Fibroblast of skin of right biceps (primary cell): ENCODE measurements around the gene ANKRD33.

ENCODE experiments used
- DNase-seq: peaks from one replicate; pipeline ENCODE4 v3.0.0-alpha.2; 2013

ANKRD33 gene

GRCh38 chr12:51862947-51863346 is 25.0 kb upstream of the ANKRD33 start:
- no peak for DNase-seq

DNA sequence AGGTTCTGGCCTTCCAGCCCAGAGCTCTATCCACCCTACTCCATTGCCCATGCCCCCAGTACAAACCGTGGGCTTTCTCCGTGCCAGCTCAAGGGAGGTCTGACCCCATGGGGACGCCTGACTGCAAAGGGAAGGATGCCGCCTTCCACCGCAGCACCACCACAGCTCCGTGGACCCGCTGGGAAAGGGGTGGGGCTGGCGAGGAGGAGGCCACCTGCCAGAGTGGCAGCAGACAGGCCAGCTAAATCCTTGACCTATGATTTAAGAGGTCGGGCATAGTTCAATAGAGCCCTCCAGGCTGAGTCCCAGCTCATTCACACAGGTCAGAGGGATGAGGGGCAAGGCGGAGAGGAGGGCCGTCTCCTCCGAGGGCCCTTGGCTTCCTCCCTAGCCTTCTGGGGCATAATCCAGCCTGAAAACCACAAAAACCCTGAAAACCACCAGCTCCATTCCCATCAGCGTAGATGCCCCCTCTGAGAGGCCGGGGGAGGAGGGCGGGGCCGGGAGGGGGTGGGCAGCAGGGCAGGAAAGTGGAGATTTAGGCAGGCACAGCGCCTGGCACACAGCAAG is 24.5 kb upstream of the ANKRD33 start:
- peak; percentile 8 for DNase-seq

DNA sequence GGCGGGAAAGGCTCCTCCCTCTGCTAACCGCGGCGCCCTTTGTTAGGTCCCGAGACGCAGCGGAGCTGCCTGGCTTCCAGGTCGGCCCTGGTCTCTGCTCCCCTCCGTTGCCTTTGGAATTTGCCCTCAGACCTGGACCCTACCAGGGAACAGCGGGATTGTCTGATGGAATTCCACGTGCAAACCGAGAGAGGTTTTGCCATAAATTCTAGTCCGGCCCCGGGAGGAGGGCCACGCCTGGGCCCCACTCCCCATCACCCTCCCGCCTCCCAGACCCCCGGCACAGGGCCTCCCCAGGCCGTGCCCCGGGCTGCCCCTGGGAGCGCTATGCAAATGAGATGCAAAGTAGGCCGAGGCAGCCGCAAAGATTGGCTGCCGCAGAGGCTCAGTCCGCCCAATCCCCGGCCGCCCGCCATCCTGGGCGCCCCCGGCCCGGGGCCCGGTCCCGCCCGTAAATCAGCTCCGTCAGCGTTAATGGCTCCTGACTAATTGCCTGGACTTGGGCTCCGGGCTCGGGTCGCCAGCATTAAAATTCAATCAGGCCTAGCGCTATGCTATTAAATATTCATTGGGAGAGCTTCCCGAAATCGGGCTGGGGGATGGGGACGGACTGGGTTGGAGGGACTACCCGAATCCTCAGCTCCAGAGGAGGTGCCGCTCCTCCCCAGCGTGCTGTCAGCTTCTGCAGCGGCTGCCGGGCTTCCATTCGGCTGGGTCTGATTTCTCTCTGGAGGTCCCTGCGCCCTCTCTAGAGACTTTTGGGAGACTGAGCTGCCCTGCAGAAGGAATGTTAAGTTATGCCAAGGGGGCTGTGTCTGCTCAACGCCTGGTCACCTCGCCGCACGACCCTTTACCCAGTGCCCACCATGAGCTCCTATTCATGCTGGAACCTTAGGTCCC is 23.7 kb upstream of the ANKRD33 start:
- peak; percentile 44 for DNase-seq

- peak; percentile 25 for DNase-seq
These were observed 22.9 kb upstream of the ANKRD33 start for GRCh38 chr12:51864833-51865670.

GRCh38 chr12:51865757-51866270 is 22.1 kb upstream of the ANKRD33 start:
- DNase-seq: no peak

- DNase-seq: no peak
These were observed 21.6 kb upstream of the ANKRD33 start for GRCh38 chr12:51866324-51866723.

DNA sequence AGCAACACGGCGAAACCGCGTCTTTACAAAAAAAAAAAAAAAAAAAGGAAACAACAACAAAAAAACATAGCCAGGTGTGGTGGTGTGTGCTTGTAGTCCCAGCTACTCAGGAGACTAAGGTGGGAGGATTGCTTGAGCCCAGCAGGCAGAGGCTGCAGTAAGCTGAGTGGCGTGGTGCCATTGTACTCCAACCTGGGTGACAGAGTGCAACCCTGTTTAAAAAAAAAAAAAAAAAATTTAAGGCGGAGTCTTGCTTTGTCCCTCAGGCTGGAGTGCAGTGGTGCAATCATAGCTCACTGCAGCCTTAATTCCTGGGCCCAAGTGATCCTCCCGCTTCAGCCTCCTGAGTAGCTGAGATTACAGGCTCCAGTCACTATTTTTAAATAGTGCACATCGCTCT is 21.1 kb upstream of the ANKRD33 start:
- no peak for DNase-seq

DNA sequence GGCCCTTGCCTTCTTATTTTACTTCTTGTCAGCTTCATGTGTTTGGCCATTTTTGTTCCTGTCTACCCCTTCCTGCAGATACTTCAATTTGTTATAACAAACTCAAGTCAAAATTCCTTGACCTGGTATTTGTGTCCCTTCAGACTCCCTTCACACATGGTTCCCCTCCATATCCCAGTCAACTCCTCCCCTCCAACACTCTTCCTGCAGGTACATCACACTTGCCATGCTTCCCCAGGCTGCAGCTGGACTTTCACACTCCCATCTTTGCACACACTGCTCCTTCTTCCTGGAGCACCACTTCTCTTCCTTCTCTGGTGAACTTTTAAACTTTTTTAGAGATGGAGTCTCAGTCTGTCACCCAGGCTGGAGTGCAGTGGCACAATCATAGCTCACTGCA is 20.5 kb upstream of the ANKRD33 start:
- DNase-seq: no peak

- no peak for DNase-seq
These were observed 20.0 kb upstream of the ANKRD33 start for GRCh38 chr12:51867796-51868428.

DNA sequence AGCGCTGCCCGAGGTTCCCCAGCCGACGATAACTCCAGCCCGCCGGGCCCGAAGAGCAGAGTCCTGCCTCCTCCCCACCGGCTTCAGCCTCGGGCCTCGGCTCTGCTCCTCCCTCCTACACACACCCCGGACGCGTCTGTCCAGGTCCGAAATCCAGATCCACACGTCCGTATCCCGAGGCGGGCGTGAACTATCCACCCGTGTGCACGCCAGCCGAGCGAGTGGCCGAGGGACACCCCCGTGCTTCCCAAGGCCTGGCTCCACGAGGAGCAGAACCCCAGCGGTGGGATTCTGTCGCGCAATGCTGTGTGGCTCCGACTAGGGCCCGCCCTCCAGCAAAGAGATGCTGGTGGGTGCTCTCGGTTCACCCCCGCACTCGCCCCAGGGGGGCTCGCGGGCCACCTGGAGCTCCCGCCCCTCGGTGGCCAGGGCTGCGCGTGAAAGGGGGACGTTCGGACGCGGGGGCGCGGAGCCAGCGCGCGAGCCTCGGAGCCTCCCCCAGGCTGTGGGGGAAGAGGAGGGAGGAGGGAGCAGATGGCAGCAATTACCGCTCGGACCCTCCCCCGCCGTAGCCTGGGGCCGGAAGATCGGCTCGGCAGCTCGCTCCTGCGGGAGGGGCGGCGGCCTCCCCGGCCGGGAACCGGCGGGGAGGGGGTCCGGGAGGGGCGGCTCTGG is 18.9 kb upstream of the ANKRD33 start:
- DNase-seq: peak; percentile 35

DNA sequence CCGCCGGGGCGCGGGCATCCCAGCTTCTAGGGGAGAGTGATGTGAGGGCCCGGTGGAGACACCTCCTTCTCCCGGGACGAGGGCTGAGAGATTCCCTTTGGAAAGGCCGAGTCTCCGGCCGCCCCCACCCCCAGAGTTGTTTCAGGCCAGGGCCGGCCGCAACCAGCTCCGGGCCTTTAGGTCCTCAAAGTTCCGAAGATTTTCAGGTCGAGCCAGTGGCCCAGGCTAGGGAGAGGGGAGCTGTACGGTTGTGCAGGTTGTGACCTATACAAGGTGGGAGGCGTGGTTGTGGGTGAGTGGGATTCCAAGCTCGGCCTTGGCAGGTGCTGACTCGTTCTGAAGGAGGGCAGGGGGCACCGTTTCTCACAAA is 18.4 kb upstream of the ANKRD33 start:
- DNase-seq: no peak

DNA sequence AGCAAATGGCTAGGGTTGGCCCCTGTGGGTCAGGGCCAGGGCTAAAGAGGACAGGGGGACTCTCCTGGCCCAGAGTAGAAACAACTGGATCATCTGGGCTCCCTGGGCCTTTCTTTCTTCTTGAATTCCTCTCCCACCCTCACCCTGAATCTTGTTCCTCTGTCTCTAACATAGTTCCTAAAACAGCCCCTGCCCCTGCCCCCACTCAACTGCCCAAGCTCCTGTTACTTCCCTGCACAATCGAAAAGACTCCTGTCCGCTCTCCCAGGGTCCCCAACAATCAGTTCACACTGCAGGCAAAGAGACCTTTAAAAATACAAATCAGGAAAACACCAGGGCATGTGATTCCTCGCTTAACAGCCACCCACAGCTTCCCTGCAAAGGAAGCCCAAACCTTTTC is 18.0 kb upstream of the ANKRD33 start:
- DNase-seq: no peak

- DNase-seq: no peak
These were observed 17.4 kb upstream of the ANKRD33 start for GRCh38 chr12:51870504-51870903.

DNA sequence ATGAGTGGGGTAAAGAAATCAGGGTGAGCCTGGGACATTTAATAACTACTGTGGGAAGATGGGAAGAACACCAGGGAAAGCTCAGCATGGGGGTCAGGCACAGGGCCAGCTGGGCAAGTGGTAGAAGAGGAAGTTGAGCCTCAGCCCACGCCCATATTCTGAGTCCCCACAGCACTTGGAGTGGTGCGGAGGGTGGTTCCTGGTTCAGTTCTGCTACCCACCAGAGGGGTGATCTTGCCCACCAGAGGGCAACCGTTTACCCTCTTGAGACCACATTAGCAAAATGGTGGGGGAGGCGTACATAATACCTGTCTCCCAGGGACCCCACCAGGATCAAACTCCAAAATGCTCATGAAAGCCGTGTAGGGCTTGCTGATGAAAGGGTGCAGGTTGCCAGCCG is 16.8 kb upstream of the ANKRD33 start:
- DNase-seq: no peak

DNA sequence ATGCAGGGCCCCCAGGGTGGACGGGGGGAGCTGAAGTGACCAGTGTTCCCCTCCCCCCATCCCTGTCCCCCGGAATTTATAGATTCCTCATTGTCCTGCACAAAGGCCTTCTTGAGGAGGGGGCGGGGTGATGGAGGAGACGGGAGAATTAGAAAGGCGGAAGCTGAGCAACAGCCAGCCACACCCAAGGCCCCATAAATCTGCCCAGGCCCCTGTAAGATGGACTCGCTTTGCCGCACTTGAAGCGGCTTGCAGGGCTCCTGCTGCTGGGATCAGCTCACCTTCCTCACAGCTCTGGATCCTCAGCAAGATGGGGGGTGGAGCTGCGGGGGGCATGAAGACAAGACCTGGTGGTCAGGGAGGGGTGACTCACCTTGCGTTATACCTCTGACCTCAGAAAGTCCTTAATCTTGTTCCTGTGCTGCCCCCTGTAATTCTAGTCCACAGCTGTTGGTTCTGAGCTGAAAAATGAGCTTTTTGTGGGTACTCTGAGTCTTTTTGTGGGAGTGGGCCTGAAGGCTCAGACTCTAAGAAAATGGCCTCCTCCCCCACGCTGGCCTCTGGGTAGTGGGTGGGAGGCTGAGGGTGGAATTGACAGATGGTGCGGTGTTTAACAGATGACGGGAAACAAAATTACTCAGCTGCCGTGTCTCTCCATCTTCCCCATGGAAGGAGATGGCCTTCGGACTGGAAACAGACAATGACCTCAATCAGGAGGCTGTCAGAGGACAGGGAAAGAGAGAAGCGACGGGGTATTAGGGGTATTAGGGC is 15.8 kb upstream of the ANKRD33 start:
- no peak for DNase-seq

DNA sequence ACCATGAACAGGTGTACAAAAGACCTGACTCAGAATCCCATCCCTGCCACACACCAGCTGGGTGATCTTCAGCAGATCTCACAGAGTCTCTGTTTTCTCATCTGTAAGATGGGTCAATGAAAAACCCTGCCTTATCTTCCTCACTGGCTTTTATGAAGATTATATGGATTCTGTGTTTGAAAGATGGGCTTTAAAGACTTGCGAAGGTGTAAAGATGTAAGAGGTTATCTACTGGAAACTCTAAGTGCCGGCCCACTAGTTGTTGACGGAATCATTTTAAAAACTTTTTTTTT is 15.3 kb upstream of the ANKRD33 start:
- no peak for DNase-seq

- DNase-seq: no peak
These were observed 14.5 kb upstream of the ANKRD33 start for GRCh38 chr12:51873251-51873994.

DNA sequence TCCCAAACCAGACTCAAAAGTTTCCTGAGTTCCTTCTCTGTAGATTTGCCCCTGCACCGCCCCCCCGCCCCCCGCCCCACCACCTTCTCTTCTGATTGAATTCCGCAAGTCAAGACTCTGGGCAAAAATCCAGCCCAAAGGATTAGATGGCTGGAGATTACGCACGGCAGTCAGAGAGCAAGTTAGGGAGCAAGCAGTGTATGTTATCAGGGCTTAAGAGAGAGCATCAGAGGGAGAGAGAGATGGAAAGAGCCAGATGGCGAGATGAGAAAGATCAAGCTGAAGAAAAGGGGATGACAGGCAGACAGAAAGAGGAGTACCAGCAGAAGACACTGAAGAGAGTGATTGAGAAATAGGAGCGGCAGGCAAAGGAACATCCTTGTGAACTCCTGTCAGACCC is 13.9 kb upstream of the ANKRD33 start:
- peak; percentile 66 for DNase-seq

GRCh38 chr12:51874486-51874885 is 13.4 kb upstream of the ANKRD33 start:
- DNase-seq: no peak

GRCh38 chr12:51879102-51879501 is 8.8 kb upstream of the ANKRD33 start:
- no peak for DNase-seq

DNA sequence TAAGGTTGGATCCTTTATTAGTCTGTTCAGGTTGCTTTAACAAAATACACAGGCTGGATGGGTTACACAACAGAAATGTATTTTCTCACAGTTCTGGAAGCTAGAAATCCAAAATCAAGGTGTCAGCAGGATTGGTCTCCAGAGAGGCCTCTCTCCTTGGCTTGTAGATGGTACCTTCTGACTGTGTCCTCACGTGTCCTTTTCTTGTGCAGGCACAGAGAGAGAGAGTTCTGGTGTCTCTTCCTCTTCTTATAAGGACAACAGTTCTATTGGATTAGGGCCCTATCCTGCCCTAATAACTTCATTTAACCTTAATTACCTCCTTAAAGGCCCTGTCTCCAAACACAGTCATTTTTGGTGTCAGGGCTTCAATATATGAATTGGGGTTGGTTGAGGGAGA is 4.6 kb upstream of the ANKRD33 start:
- DNase-seq: no peak
